Stimulated activated CD4-positive, alpha-beta T cell treated with anti-CD3 and anti-CD28 coated beads, Interleukin-2, amount 100 ng/mL, for 4 hours (primary cell): ENCODE results near the gene INTS14.
"Not testable (repeated sequence)": the region's sequence is repeated elsewhere in the genome, so short reads cannot be mapped to it uniquely, and the experiment has no call there.

Experiments
- DNase-seq: peaks from one replicate; pipeline ENCODE4 v3.0.0-alpha.2; 2020; ENCODE audit warnings: low read depth

Gene INTS14

GRCh38 chr15:65630760-65631159, 19.8 kb upstream of the INTS14 start:
- no peak for DNase-seq

DNA sequence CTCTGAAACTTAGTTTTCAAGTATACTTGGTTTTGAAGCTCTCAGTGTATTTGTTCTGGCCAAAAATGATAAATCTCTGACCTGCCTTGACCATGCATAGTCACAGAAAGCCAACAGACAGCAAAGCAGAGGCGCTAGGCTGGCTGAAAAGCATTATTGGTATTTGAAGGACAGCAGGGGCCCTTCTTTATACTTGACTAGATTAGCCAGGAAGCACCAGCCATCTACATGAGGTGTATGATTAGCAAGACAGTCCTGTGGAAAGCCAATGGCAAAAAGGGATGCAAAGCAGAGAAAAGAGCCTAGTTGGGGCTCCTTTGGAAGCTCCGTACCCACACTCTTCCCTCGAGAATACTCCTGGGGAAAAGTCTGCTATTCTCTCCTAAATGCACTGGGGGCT, 18.6 kb upstream of the INTS14 start:
- DNase-seq, result no peak

GRCh38 chr15:65626856-65627255, 15.9 kb upstream of the INTS14 start:
- DNase-seq, result no peak

- no peak for DNase-seq
Measured at GRCh38 chr15:65623103-65623502, 12.2 kb upstream of the INTS14 start.

DNA sequence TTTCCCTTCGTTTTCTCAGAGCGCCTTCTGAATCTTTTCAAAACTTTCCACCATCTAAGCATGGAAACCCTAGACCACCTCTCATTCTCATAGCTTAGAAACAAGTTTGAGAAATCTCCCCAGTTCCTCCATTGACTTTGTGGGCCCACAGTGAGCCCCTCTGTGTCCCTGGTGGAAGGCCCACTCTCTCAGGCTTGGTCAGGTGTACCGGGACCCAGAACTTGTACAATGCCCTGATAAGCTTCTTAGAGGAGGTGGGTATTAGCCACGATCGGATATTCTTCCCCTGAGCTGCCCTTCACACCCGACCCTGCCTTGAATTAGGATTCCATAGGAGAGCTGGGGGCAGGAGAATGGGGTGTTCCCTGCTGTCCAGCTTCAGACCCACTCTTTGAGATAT, 10.7 kb upstream of the INTS14 start, which contains the start of gene SLC24A1:
Gene SLC24A1, plus strand, starts transcription at position 301 of the 400 bp plus-strand sequence. CDS start 2,143 bp downstream, outside the sequence.
- DNase-seq, result no peak

GRCh38 chr15:65620833-65621232, 9.9 kb upstream of the INTS14 start:
- no peak for DNase-seq

GRCh38 chr15:65619626-65620290, 8.8 kb upstream of the INTS14 start:
- DNase-seq, result no peak

GRCh38 chr15:65618560-65619109, 7.7 kb upstream of the INTS14 start:
- DNase-seq, result no peak

GRCh38 chr15:65615887-65616286, 5.0 kb upstream of the INTS14 start:
- not testable (repeated sequence) for DNase-seq

- DNase-seq, result no peak
Measured at GRCh38 chr15:65612949-65613744, 2.2 kb upstream of the INTS14 start.

GRCh38 chr15:65612616-65612946, 1.6 kb upstream of the INTS14 start:
- DNase-seq, result no peak

DNA sequence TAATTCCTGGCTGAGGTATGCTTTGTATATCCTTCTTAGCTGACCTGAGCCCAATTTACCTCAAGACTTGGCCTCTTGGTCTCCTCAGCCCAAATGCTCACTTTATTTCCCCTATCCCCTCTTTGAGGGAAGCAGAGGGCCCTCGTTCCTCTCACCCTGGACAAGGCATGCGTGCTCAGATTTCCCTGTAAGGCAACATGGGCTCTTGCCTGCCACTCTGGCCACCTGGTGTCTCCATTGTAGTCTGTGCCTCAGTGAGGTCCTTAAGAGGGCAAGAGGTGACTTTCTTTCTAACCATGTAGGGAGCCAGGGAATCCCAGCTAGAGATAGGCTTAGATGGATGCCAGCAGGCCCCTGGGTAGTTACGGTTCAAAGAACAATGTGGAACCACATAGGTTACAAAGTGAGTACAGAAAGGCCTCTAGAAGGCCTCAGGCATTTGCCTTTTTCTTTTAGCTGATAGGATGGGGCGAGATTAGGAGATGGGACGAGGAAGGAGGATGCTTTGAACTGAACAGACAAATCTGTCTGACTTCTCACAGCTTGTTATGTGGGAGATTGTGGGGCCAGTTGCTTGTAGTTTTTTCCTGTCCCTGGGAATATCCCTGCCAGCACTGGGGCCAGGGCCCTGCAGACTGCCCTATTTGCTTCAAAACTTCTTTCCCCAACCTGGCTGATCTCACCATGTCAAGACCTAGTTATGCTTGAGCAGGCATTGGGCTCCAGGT, 1.1 kb upstream of the INTS14 start:
- no peak for DNase-seq

GRCh38 chr15:65603559-65603958, 7.4 kb downstream of the INTS14 start:
- no peak for DNase-seq

DNA sequence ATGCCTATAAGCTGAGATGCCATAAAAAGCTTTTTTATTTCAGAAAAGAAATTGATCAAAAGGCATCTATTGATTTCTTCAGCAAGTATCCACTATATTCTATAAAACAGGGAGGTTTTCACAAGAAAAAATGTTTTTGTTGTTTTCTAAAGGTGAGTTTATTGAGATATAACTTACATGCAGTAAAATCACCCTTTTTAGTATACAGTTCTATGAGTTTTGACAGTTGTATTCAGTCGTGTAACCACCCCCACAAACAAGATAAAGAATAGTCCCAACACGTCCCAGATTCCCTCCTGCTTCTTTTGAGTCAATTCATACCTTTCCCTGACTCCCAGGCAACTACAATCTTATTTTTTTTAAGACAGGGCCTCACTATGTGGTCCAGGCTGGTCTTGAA, 7.8 kb downstream of the INTS14 start:
- no peak for DNase-seq

DNA sequence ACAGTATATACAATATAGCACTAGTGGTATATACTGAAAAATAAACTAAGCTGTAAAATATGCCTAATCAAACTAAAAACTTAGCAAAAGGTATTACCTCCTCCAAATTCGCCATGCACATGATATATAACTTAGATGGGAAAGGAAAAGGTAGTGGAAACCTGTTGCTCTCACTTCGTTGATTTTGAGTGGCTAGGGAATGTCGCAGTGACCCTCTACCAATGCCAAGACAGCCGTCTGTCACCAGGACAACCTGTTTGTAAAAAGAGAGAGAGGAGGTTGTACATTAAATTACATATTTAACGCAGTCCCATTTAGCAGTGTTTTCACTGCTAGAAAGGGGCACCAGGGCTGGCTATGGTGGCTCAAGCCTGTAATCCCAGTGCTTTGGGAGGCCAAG, 11.3 kb downstream of the INTS14 start:
- DNase-seq, result no peak

GRCh38 chr15:65598468-65598867, 12.5 kb downstream of the INTS14 start:
- no peak for DNase-seq

GRCh38 chr15:65595960-65596359, 15.0 kb downstream of the INTS14 start:
- no peak for DNase-seq

GRCh38 chr15:65587094-65587493, 23.8 kb downstream of the INTS14 start:
- no peak for DNase-seq

- no peak for DNase-seq
Measured at GRCh38 chr15:65584241-65584640, 26.7 kb downstream of the INTS14 start.

DNA sequence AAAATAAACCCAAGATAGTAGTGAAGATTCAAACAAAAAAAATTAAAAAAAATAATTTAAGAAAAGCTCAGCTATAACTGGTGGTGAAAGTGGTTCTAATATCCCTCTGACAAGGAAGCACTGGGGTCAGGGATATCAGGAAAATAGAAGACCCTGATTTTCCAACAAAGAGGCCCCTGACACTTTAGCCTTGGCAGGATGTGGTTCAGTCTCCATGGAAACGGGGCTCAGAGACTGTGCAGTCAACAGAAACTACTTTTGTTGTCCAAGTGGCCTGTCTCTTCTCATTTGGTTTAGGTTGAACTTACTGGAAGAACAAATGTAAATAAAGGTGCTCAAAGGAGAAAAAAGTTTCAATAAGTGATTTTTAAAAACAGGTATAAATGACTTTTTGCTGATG, 27.2 kb downstream of the INTS14 start:
- peak; percentile 13 for DNase-seq

DNA sequence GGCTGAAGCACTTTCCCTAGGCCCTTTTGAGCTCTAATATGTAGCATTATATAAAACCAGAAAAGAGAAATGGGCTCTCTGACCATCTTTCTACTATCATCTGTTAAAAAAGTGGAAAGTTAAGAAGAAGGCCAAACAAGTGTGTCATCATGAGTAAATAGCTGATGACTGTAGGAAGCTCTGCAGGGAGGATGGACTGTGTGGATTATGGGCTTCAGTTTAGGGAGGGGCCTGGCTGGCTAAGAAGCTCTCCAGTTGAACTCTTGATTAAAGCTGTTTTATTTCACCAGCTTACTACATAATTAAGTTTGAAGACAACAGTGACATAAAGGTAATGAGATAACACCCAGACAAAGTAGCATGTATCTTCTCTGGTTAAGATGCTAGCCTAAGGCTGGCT, 30.6 kb downstream of the INTS14 start:
- DNase-seq, result no peak

- DNase-seq, result no peak
Measured at GRCh38 chr15:65579762-65580161, 31.2 kb downstream of the INTS14 start.
